NCI-H774 (cell line): ENCODE measurements around the gene RALGPS1.
"Not testable (repeated sequence)": the region's sequence is repeated elsewhere in the genome, so short reads cannot be mapped to it uniquely, and the experiment has no call there.

Source experiments
- DNase-seq: peaks from one replicate; lab custom pipeline; 2025; lab: John Stamatoyannopoulos, UW

The RALGPS1 gene

GRCh38 chr9:126989847-126990842 is 75.6 kb downstream of the RALGPS1 start:
- no peak for DNase-seq

GRCh38 chr9:126991183-126991582 is 76.6 kb downstream of the RALGPS1 start:
- no peak for DNase-seq

GRCh38 chr9:126992427-126992826 is 77.8 kb downstream of the RALGPS1 start:
- DNase-seq: no peak

- no peak for DNase-seq
Measured at GRCh38 chr9:126999315-127000068, 84.9 kb downstream of the RALGPS1 start.

GRCh38 chr9:127004946-127005769 is 90.6 kb downstream of the RALGPS1 start:
- DNase-seq: no peak

- DNase-seq: no peak
Measured at GRCh38 chr9:127005770-127006314, 91.3 kb downstream of the RALGPS1 start.

- DNase-seq: no peak
Measured at GRCh38 chr9:127007638-127008037, 93.1 kb downstream of the RALGPS1 start.

- DNase-seq: no peak
Measured at GRCh38 chr9:127008076-127008475, 93.5 kb downstream of the RALGPS1 start.

GRCh38 chr9:127011772-127012171 is 97.2 kb downstream of the RALGPS1 start:
- DNase-seq: peak; percentile 37

- DNase-seq: no peak
Measured at GRCh38 chr9:127012250-127012649, 97.7 kb downstream of the RALGPS1 start.

GRCh38 chr9:127013597-127013996 is 99.0 kb downstream of the RALGPS1 start:
- DNase-seq: no peak

GRCh38 chr9:127014216-127014909 is 99.8 kb downstream of the RALGPS1 start:
- no peak for DNase-seq

- DNase-seq: no peak
Measured at GRCh38 chr9:127014910-127015540, 100.4 kb downstream of the RALGPS1 start.

- DNase-seq: no peak
Measured at GRCh38 chr9:127015921-127016512, 101.4 kb downstream of the RALGPS1 start.

- DNase-seq: not testable (repeated sequence)
Measured at GRCh38 chr9:127017979-127018378, 103.4 kb downstream of the RALGPS1 start.

- no peak for DNase-seq
Measured at GRCh38 chr9:127018935-127019334, 104.4 kb downstream of the RALGPS1 start.

GRCh38 chr9:127020036-127020801 is 105.6 kb downstream of the RALGPS1 start:
- no peak for DNase-seq

- DNase-seq: no peak
Measured at GRCh38 chr9:127020802-127021078, 106.2 kb downstream of the RALGPS1 start.

GRCh38 chr9:127021664-127022363 is 107.2 kb downstream of the RALGPS1 start:
- DNase-seq: peak; percentile 23
